Measurements from ENCODE around the gene NME3.

NME3 gene

DNA sequence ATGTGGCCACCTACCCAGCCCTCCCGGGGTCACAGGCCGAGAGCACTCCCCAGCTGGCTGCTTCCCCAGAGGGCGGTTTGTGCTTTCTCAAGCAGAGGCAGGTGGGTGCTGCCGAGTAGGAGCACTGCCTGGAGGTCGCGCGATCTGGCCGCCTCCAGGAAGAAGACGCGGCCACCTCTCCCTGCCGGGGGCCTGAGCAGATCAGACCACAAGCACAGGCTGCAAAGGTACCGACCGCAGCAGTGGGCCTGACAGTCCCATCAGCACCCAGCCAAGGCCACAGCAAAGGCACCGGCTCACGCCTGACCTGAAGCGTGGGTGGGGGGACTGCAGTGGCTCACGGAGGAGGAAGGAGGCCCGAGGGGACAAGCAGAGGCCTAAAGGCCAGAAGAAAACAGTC, 37.3 kb upstream of the NME3 start:
- TF ChIP-seq, protein P1, sequence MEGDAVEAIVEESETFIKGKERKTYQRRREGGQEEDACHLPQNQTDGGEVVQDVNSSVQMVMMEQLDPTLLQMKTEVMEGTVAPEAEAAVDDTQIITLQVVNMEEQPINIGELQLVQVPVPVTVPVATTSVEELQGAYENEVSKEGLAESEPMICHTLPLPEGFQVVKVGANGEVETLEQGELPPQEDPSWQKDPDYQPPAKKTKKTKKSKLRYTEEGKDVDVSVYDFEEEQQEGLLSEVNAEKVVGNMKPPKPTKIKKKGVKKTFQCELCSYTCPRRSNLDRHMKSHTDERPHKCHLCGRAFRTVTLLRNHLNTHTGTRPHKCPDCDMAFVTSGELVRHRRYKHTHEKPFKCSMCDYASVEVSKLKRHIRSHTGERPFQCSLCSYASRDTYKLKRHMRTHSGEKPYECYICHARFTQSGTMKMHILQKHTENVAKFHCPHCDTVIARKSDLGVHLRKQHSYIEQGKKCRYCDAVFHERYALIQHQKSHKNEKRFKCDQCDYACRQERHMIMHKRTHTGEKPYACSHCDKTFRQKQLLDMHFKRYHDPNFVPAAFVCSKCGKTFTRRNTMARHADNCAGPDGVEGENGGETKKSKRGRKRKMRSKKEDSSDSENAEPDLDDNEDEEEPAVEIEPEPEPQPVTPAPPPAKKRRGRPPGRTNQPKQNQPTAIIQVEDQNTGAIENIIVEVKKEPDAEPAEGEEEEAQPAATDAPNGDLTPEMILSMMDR (IDR thresholded peaks at IDR 0.05) = no peak

GRCh38 chr16:1807626-1808025, 36.3 kb upstream of the NME3 start:
- TF ChIP-seq, protein P1 (IDR thresholded peaks at IDR 0.05) = no peak

GRCh38 chr16:1800701-1801100, 29.4 kb upstream of the NME3 start:
- TF ChIP-seq, protein P1 (IDR thresholded peaks at IDR 0.05) = no peak

DNA sequence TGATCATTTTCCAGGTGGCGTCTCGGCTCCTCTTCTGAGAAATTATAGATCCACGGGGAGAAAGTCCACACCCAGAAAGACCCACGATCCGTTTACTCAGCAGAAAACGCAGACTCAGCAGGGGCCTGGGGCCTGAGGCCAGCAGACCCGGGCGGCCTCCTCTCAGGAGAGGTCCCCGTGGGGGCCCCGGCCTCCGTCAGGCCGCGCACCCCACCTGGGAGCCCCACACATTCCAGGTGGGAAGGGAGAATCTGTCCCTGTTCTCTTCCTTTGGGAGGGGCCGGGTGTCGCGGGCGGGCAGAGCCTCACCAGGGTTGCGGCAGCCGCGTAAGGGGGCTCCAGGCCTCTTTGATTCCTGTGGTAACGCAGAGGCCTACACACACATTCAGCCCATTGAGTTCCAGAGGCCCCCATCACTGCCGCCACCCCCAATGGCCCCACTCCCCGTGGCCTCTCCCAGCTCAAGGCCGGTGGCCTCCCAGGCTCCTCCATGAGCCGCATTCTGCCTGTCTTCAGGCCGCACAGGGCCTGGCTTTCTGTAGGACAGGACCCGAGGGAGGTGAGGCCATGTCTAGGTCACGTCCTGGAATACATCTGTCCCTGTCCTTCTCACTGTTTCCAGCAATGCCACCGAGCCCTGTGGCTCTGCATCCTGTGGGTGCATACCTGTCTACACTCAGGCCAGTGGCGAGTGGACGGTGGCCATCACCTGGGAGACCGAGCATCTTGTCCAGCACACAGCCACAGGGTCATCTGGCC, 23.7 kb upstream of the NME3 start:
- TF ChIP-seq, protein P1 (IDR thresholded peaks at IDR 0.05) = no peak

- TF ChIP-seq, protein P1 (IDR thresholded peaks at IDR 0.05) = no peak
These were observed 23.0 kb upstream of the NME3 start for GRCh38 chr16:1794221-1794871.

GRCh38 chr16:1793578-1794220, 22.4 kb upstream of the NME3 start, which contains the start of gene IGFALS:
Gene IGFALS (minus strand): TSS chr16:1793705. CDS start chr16:1793652, 53 bp downstream.
- TF ChIP-seq, protein P1 (IDR thresholded peaks at IDR 0.05) = no peak

- TF ChIP-seq, protein P1 (IDR thresholded peaks at IDR 0.05) = no peak
These were observed 21.7 kb upstream of the NME3 start for GRCh38 chr16:1792836-1793577.
